HG02884 (cell line): ENCODE measurements around the gene DHX29.

Experiments
- ATAC-seq: cut with Tn5 transposase; IDR thresholded peaks from one replicate; pipeline ENCODE4 v1.9.1; 2021; ENCODE audit warnings: mild to moderate bottlenecking, moderate library complexity; ENCODE audit not compliant: unreplicated experiment

Gene DHX29

DNA sequence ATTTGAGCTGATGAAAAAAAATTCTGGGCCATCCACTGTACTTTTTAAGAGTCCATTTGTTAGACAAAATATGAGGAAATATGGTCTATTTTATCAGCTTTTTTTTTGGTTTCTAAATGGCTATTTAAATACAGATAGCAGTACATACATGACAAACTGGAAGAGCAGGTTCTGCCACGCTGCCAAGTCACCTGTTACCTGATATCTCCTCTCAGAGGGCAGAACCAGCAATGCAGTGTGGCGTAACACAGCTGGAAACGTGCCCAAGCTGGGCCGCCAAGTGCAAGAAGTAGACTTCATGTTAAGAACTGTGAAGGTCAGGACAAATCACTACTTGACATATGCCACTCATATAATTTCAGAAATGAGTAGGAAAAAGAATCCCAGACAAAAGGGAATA, 88.5 kb downstream of the DHX29 start:
- ATAC-seq = no peak

- ATAC-seq = no peak
These were observed 96.2 kb downstream of the DHX29 start for GRCh38 chr5:55211184-55211874.
